AG04449 (cell line): Measurements from ENCODE around the gene NXPH1.

Experiments used
- CTCF ChIA-PET: fragments of 350-600 bp; formaldehyde crosslinking; extraction: SDS; loops from one replicate; lab custom pipeline; 2021; ENCODE audit warnings: antibody characterized with exemption; lab: Yijun Ruan, JAX
- POLR2A ChIA-PET: fragments of 400-600, 350-600 bp; formaldehyde crosslinking; extraction: SDS; loops from one replicate; lab custom pipeline; 2020; ENCODE audit warnings: antibody characterized with exemption, inconsistent platforms; lab: Yijun Ruan, JAX
- DNase-seq: peaks from one replicate; pipeline ENCODE4 v3.0.0-alpha.2; 2010; ENCODE audit warnings: low read depth, low spot score
- H3K4me3 ChIP-seq: 2 replicates; pipeline ENCODE4 v1.5.1; 2011; ENCODE audit warnings: low read depth, mild to moderate bottlenecking, control low read depth, low read length
- TF ChIP-seq, protein P1 (sequence below): IDR thresholded peaks from one replicate; pipeline ENCODE4 v1.5.1; 2011; ENCODE audit warnings: mild to moderate bottlenecking, moderate library complexity, low read length, control low read depth, inconsistent platforms; ENCODE audit not compliant: insufficient read depth; ENCODE audit errors: missing control alignments

The NXPH1 gene

DNA sequence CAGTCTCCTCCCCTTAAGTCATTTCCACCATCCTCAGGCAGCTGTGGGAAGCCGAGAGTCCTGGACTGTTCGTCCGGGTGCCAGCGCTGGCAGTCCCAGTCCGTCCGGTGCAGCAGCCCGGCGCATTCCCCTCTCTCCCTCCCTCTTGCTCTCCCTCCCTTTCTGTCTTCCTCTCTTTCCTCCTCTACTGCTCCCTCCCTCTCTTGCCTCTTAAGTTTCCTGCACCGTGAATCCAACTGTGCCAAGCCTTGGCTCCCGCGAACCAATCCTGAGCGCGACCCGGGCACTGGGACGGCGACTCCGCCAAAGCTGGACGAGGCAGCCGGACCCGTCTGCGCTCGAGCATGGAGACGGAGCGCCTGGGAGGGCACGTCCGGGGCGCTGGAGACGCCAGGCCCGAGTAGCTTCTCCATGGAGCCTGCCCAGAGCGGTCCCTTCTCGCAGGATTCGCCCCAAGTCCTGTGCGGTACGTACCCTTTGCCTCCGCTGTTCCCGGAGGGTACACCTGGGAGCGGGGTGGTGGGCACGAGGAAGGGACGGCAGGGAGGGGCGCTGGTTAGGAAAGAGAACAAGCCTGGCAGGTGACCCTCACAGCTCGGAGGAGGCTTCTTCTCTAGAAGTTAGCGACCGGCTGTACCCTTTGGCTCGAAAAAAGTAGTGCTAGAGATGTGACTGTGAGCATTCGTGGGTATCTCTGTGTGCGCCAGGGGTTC lies 1.0 kb downstream of the NXPH1 start:
- ChIA-PET POLR2A (no interaction called here), CTCF (no interaction called here)
- TF ChIP-seq, protein P1, sequence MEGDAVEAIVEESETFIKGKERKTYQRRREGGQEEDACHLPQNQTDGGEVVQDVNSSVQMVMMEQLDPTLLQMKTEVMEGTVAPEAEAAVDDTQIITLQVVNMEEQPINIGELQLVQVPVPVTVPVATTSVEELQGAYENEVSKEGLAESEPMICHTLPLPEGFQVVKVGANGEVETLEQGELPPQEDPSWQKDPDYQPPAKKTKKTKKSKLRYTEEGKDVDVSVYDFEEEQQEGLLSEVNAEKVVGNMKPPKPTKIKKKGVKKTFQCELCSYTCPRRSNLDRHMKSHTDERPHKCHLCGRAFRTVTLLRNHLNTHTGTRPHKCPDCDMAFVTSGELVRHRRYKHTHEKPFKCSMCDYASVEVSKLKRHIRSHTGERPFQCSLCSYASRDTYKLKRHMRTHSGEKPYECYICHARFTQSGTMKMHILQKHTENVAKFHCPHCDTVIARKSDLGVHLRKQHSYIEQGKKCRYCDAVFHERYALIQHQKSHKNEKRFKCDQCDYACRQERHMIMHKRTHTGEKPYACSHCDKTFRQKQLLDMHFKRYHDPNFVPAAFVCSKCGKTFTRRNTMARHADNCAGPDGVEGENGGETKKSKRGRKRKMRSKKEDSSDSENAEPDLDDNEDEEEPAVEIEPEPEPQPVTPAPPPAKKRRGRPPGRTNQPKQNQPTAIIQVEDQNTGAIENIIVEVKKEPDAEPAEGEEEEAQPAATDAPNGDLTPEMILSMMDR: no peak
- H3K4me3 ChIP-seq: no peak overlapping the region
- no peak for DNase-seq

DNA sequence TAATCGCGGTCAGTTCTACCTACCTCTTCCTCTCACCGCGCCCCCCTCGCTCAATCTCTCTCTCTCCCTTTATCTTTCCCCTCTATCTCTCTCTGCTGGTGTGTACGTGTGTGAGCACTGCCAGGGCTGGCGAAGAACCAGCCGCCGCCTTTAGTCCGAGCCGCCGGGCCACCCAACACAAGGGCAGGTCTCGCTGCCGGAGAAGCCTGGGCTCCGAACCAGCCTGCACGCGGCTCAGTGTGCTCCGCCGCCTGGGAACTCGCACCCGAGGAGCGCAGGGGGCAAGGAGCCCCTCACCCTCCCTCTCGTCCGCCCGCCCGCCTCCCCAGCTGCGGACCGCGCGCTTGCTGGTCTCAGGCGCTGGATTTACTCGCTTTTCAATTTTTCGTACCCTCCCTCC lies 1.7 kb downstream of the NXPH1 start:
- no peak overlapping the region for H3K4me3 ChIP-seq
- ChIA-PET POLR2A (no interaction called here), CTCF (no interaction called here)
- DNase-seq: no peak
- TF ChIP-seq, protein P1: no peak

DNA sequence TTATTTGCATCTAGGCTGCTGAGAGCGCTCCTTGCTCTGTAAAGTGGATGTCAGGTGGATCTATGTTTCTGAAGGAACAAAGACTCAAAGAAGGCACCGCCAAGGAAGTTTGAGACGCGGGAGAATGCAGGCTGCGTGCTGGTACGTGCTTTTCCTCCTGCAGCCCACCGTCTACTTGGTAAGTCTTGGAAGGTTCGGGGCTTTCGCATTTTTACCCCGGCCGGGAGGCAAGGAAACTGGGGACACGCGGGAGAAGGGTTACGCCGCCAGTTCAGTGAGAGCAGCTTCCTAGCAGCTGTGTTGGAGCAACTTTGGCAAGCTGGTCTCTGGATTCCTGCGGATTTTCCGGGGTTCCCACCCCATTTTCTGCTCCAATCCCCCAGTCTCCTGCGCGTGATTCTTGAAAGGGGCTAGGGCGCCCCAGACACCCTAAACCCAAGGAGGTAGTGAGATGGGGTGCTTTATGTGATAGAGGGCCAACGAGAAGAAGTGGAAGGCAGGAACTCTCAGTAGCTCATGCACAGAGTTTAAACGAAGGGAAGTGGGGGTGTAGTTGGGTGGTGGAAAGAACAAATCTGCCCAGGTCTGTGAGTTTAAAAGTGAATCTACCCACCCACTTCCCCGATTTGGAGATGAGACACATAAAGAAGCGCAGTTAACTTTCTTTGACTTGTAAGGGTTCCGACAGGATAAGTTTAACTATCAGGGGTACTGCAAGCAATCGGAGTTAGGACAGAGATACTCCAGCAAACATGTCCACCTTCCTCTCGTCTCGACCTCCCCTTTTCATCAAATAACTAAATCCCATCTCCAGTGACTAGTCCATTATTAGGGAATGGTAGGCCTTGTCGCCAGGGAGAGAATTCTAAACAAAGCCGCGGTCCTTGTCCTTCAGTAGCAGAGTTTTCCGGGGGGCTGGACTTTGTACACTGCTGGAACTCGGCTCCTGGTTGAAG lies 2.5 kb downstream of the NXPH1 start:
- no peak overlapping the region for H3K4me3 ChIP-seq
- ChIA-PET CTCF (no interaction called here), POLR2A (no interaction called here)
- TF ChIP-seq, protein P1: no peak
- no peak for DNase-seq

DNA sequence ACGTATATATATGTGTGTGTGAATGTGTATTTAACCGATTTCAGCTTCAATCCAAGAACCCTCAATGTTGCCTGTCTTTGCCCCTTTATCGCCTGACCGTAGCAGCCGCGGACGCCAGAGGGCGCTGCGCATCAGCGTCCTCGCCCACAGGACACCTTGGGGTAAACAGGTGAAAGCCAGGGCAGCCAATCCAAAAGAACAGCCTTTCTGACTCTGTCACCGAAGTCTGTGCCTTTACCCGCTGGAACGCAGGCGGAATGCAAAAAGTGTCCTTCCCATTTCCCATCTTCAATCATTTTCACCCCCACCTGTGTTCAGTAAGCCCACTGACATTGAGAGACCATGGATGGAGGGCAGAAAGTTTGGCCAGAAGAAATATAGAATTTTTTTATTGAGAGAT lies 3.6 kb downstream of the NXPH1 start:
- ChIA-PET POLR2A (no interaction called here), CTCF (no interaction called here)
- no peak for DNase-seq
- no peak overlapping the region for H3K4me3 ChIP-seq
- TF ChIP-seq, protein P1: peak; percentile 46

GRCh38 chr7:8437606-8438005 lies 4.2 kb downstream of the NXPH1 start:
- no peak for DNase-seq
- CTCF ChIA-PET: no interaction called here
- POLR2A ChIA-PET: no interaction called here
- TF ChIP-seq, protein P1: no peak
- no peak overlapping the region for H3K4me3 ChIP-seq

- no peak overlapping the region for H3K4me3 ChIP-seq
- POLR2A ChIA-PET: no interaction called here
- CTCF ChIA-PET: no interaction called here
- DNase-seq: no peak
- TF ChIP-seq, protein P1: no peak
Observed at GRCh38 chr7:8440670-8441069, 7.3 kb downstream of the NXPH1 start.
